Neuronal stem cell (in vitro differentiated cells): ENCODE measurements around the gene RNF213.

Source experiments
- DNase-seq: peaks from one replicate; pipeline ENCODE4 v3.0.0-alpha.2; 2013; ENCODE audit warnings: low spot score
- H2AFZ ChIP-seq: one replicate; pipeline ENCODE4 v1.6.1; 2013; ENCODE audit warnings: mild to moderate bottlenecking, low read length, inconsistent platforms
- H2AK5ac ChIP-seq: 2 replicates; pipeline ENCODE4 v1.6.1; 2013; ENCODE audit warnings: low read depth, mild to moderate bottlenecking, inconsistent platforms, low read length, moderate library complexity, mixed read lengths
- H2BK120ac ChIP-seq: 2 replicates; pipeline ENCODE4 v1.6.1; 2013; ENCODE audit warnings: low read depth, mild to moderate bottlenecking, inconsistent platforms, low read length, moderate library complexity, mixed read lengths
- H2BK12ac ChIP-seq: one replicate; pipeline ENCODE4 v1.6.1; 2013; ENCODE audit warnings: low read length, inconsistent platforms
- H2BK15ac ChIP-seq: 2 replicates; pipeline ENCODE4 v1.6.1; 2013; ENCODE audit warnings: mild to moderate bottlenecking, low read length, inconsistent platforms, mixed read lengths
- H2BK5ac ChIP-seq: one replicate; pipeline ENCODE4 v1.6.1; 2013; ENCODE audit warnings: inconsistent platforms, mild to moderate bottlenecking, low read length, moderate library complexity
- H3K14ac ChIP-seq: one replicate; pipeline ENCODE4 v1.6.1; 2013; ENCODE audit warnings: low read length, inconsistent platforms
- H3K18ac ChIP-seq: 2 replicates; pipeline ENCODE4 v1.6.1; 2013; ENCODE audit warnings: low read length, inconsistent platforms
- H3K23ac ChIP-seq: 2 replicates; pipeline ENCODE4 v1.6.1; 2013; ENCODE audit warnings: low read depth, mild to moderate bottlenecking, mixed read lengths, low read length, inconsistent platforms; ENCODE audit not compliant: poor library complexity
- H3K27ac ChIP-seq: replicated peaks from 3 replicates; pipeline ENCODE4 v1.5.1; 2013; ENCODE audit warnings: low read length, inconsistent platforms
- H3K27me3 ChIP-seq, 3 experiments: 2 replicates each; pipeline ENCODE4 v1.6.1; 2013; ENCODE audit warnings: low read length in 3 of 3, mild to moderate bottlenecking in 2 of 3, inconsistent platforms in 1 of 3, low read depth in 1 of 3, mixed read lengths in 1 of 3, moderate library complexity in 1 of 3; ENCODE audit not compliant: control insufficient read depth in 3 of 3, insufficient read depth in 3 of 3
- H3K36me3 ChIP-seq, 2 donors: replicated peaks in 1 of 2; 2 replicates each; pipeline ENCODE4 v1.6.1; 2013; ENCODE audit warnings: low read length in 2 of 2; ENCODE audit not compliant: control insufficient read depth in 2 of 2, insufficient read depth in 2 of 2
- H3K4ac ChIP-seq: 2 replicates; pipeline ENCODE4 v1.6.1; 2013; ENCODE audit warnings: inconsistent platforms, mild to moderate bottlenecking, low read length, moderate library complexity
- H3K4me1 ChIP-seq, 2 donors: 1 replicate in 1 of 2; 2 replicates in 1 of 2; pipeline ENCODE4 v1.6.1; 2013; ENCODE audit warnings: low read length in 2 of 2, low read depth in 1 of 2; ENCODE audit not compliant: control insufficient read depth in 2 of 2, insufficient read depth in 1 of 2
- H3K4me2 ChIP-seq: one replicate; pipeline ENCODE4 v1.6.1; 2013; ENCODE audit warnings: mild to moderate bottlenecking, low read length, inconsistent platforms; ENCODE audit not compliant: insufficient read depth, poor library complexity, severe bottlenecking
- H3K4me3 ChIP-seq, 2 donors: 2 replicates each; pipeline ENCODE4 v1.5.1; 2013; ENCODE audit warnings: low read length in 2 of 2, mild to moderate bottlenecking in 2 of 2, inconsistent platforms in 1 of 2, moderate library complexity in 1 of 2
- H3K79me1 ChIP-seq: one replicate; pipeline ENCODE4 v1.6.1; 2013; ENCODE audit warnings: low read depth, mild to moderate bottlenecking, inconsistent platforms, low read length, moderate library complexity
- H3K9ac ChIP-seq: one replicate; pipeline ENCODE4 v1.6.1; 2013; ENCODE audit warnings: mild to moderate bottlenecking, low read depth, low read length, inconsistent platforms; ENCODE audit not compliant: poor library complexity
- H3K9me3 ChIP-seq, 2 donors: replicated peaks in 1 of 2; 2 replicates each; pipeline versions ENCODE3 to v1.6.1; 2013; ENCODE audit warnings: low read length in 2 of 2, mild to moderate bottlenecking in 2 of 2, inconsistent platforms in 1 of 2, low read depth in 1 of 2, mixed read lengths in 1 of 2, moderate library complexity in 1 of 2; ENCODE audit not compliant: control insufficient read depth in 2 of 2, insufficient read depth in 1 of 2
- H4K8ac ChIP-seq: one replicate; pipeline ENCODE4 v1.6.1; 2013; ENCODE audit warnings: low read depth, mild to moderate bottlenecking, inconsistent platforms, low read length, moderate library complexity
- H4K91ac ChIP-seq: one replicate; pipeline ENCODE4 v1.6.1; 2013; ENCODE audit warnings: low read length, low read depth, mild to moderate bottlenecking, inconsistent platforms; ENCODE audit not compliant: poor library complexity
- WGBS, 2 donors: extraction: QIAGEN DNeasy Blood & Tissue Kit; methylation state at CpG; one replicate each; pipeline ENCODE4 v1.1.7; 2013; ENCODE audit warnings: missing lambda C conversion rate in 2 of 2, mixed read lengths in 1 of 2; ENCODE audit not compliant: insufficient read length in 2 of 2, insufficient replicate concordance in 1 of 2; ENCODE audit errors: extremely low coverage in 2 of 2; 5-methylcytosine and 5-hydroxymethylcytosine counted together

RNF213 gene

DNA sequence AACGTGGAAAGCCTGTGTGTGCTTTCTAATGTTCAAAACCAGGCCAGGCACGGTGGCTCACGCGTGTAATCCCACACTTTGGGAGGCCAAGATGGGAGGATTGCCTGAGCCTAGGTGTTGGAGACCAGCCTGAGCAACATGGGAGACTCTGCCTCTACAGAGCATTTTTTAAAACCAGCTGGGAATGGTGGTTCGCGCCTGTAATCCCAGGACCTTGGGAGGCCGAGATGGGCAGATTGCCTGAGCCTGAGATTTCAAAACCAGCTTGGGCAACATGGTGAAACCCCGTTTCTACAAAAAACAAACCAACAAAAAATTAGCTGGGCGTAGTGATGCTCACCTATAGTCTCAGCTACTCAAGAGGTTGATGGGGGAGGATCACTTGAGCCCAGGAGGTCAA, 26.4 kb downstream of the RNF213 start:
- DNase-seq, result no peak
- peaks cover 2% of the 10 kb centered on the region for H3K79me1 ChIP-seq

GRCh38 chr17:80287806-80288567, 27.3 kb downstream of the RNF213 start:
- Histone ChIP-seq H3K23ac (peak overlapping the region; percentile 31), H4K91ac (peak overlapping the region; percentile 92), H2AFZ (no peak overlapping the region), H2BK15ac (no peak overlapping the region), H3K4me1 (peaks cover 4 to 9% of the 10 kb centered on the region in 2 donors), H3K18ac (peak overlapping the region; percentile 76), H3K14ac (no peak overlapping the region), H3K27ac (no peak overlapping the region), H3K79me1 (peaks cover 2% of the 10 kb centered on the region), H3K9ac (no peak overlapping the region), H2AK5ac (no peak overlapping the region), H3K36me3 (peaks cover 17 to 43% of the 10 kb centered on the region in 2 donors), H3K4me2 (no peak overlapping the region), H3K27me3 (no peaks in the 10 kb centered on the region), H2BK5ac (no peak overlapping the region), H4K8ac (peak overlapping the region; percentile 23), H3K4ac (no peak overlapping the region), H2BK120ac (no peak overlapping the region), H3K9me3 (peaks cover 0 to 2% of the 10 kb centered on the region in 2 donors), H3K4me3 (no peak overlapping the region), H2BK12ac (peak overlapping the region; percentile 22)
- DNase-seq, result no peak
- no CpG with 5 or more reads among the region's 22 CpGs for WGBS, 2 donors

More for the DNA sequence above, 26.4 kb downstream of the RNF213 start:
- no peak overlapping the region for H3K4me3 ChIP-seq
- H3K4me1 ChIP-seq, result peaks cover under 1 to 4% of the 10 kb centered on the region in 2 donors
- H4K91ac ChIP-seq, result no peak overlapping the region
- H3K14ac ChIP-seq, result no peak overlapping the region
- H2AFZ ChIP-seq, result no peak overlapping the region
- H3K4me2 ChIP-seq, result no peak overlapping the region
- H3K27me3 ChIP-seq, result no peaks in the 10 kb centered on the region
- no peak overlapping the region for H3K27ac ChIP-seq
- no peak overlapping the region for H2BK5ac ChIP-seq
- no peak overlapping the region for H3K23ac ChIP-seq
- peaks cover 0 to 2% of the 10 kb centered on the region in 2 donors for H3K9me3 ChIP-seq
- no peak overlapping the region for H2BK15ac ChIP-seq
- H3K18ac ChIP-seq, result no peak overlapping the region
- H2BK120ac ChIP-seq, result no peak overlapping the region
- no peak overlapping the region for H3K4ac ChIP-seq
- H2AK5ac ChIP-seq, result no peak overlapping the region
- no peak overlapping the region for H4K8ac ChIP-seq
- H3K9ac ChIP-seq, result no peak overlapping the region
- H3K36me3 ChIP-seq, result peaks cover 17 to 43% of the 10 kb centered on the region in 2 donors
- H2BK12ac ChIP-seq, result no peak overlapping the region
- WGBS, 2 donors, result no CpG with 5 or more reads among the region's 9 CpGs

DNA sequence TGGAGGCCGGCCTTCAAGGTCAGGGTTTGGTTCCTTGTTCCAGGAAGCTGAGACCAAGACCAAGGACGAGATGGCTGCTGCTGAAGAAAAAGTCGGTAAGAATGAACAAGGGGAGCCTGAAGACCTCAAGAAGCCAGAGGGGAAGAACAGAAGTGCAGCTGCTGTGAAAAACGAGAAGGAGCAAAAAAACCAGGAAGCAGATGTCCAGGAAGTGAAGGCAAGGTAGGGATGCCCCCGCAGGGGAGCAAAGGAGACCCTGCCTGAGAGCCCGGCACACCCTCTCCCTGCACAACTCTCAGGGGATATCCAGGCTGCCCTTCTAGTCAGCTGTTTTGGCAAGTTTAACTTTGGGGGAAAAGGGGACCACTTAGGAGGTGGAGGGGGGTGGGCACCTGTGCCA, 29.0 kb downstream of the RNF213 start:
- peaks cover 23 to 52% of the 10 kb centered on the region in 2 donors for H3K36me3 ChIP-seq
- H2BK12ac ChIP-seq, result no peak overlapping the region
- H3K4me3 ChIP-seq, result no peak overlapping the region
- H3K9me3 ChIP-seq, result peaks cover 0 to 2% of the 10 kb centered on the region in 2 donors
- H2BK15ac ChIP-seq, result no peak overlapping the region
- no peaks in the 10 kb centered on the region for H3K27me3 ChIP-seq
- no peak overlapping the region for H2BK5ac ChIP-seq
- no peak overlapping the region for H3K18ac ChIP-seq
- peaks cover 0 to 12% of the 10 kb centered on the region in 2 donors for H3K4me1 ChIP-seq
- H3K79me1 ChIP-seq, result peaks cover 2% of the 10 kb centered on the region
- H3K4ac ChIP-seq, result no peak overlapping the region
- H3K4me2 ChIP-seq, result no peak overlapping the region
- H3K9ac ChIP-seq, result no peak overlapping the region
- no peak for DNase-seq
- no peak overlapping the region for H4K91ac ChIP-seq
- H4K8ac ChIP-seq, result no peak overlapping the region
- H2BK120ac ChIP-seq, result no peak overlapping the region
- H3K27ac ChIP-seq, result no peak overlapping the region
- no peak overlapping the region for H3K14ac ChIP-seq
- H2AFZ ChIP-seq, result no peak overlapping the region
- no peak overlapping the region for H3K23ac ChIP-seq
- no peak overlapping the region for H2AK5ac ChIP-seq
- WGBS, 2 donors, result no CpG with 5 or more reads among the region's 6 CpGs

GRCh38 chr17:80290156-80290555, 29.5 kb downstream of the RNF213 start:
- H4K8ac ChIP-seq, result no peak overlapping the region
- no peak overlapping the region for H3K4me2 ChIP-seq
- no peak overlapping the region for H2AFZ ChIP-seq
- H3K23ac ChIP-seq, result peak overlapping the region; percentile 39
- no peak overlapping the region for H3K4ac ChIP-seq
- peaks cover 26 to 58% of the 10 kb centered on the region in 2 donors for H3K36me3 ChIP-seq
- DNase-seq, result no peak
- no peak overlapping the region for H3K27ac ChIP-seq
- H4K91ac ChIP-seq, result no peak overlapping the region
- H3K14ac ChIP-seq, result no peak overlapping the region
- peaks cover 2% of the 10 kb centered on the region for H3K79me1 ChIP-seq
- no peak overlapping the region for H2BK15ac ChIP-seq
- H3K4me1 ChIP-seq, result peaks cover 0 to 12% of the 10 kb centered on the region in 2 donors
- no CpG with 5 or more reads among the region's 25 CpGs for WGBS, 2 donors
- H3K9ac ChIP-seq, result peak overlapping the region; percentile 51
- no peak overlapping the region for H2BK120ac ChIP-seq
- H3K18ac ChIP-seq, result no peak overlapping the region
- no peaks in the 10 kb centered on the region for H3K27me3 ChIP-seq
- H3K9me3 ChIP-seq, result peaks cover 0 to 2% of the 10 kb centered on the region in 2 donors
- no peak overlapping the region for H2BK12ac ChIP-seq
- peak overlapping the region in 1 of 2 donors; percentile 50 for H3K4me3 ChIP-seq
- H2AK5ac ChIP-seq, result no peak overlapping the region
- H2BK5ac ChIP-seq, result no peak overlapping the region
